Stomach (tissue), 4 donors: ENCODE measurements around the gene CRISP2.

Experiments used
- CTCF ChIP-seq, 7 experiments: fragments of 450-650 bp in 4 of 7; fragments of 200-600 bp in 3 of 7; sonication (generic) in 3 of 7; IDR thresholded peaks; one replicate each; pipeline ENCODE4 v1.5.1; 2016 to 2019; ENCODE audit warnings: antibody characterized with exemption in 7 of 7, control low read depth in 2 of 7, mild to moderate bottlenecking in 1 of 7
- POLR2A ChIP-seq, 4 donors: fragments of 450-650 bp; IDR thresholded peaks; one replicate each; pipeline ENCODE4 v1.6.1; 2016; ENCODE audit warnings: antibody characterized with exemption in 4 of 4, control low read depth in 2 of 4, mild to moderate bottlenecking in 1 of 4, moderate library complexity in 1 of 4
- POLR2AphosphoS5 ChIP-seq, 3 donors: sonication (generic); formaldehyde crosslinking; IDR thresholded peaks; one replicate each; pipeline ENCODE4 v1.6.1; 2016; ENCODE audit warnings: antibody characterized with exemption in 3 of 3

- TF ChIP-seq CTCF (IDR thresholded peaks at IDR 0.05): no peak
- TF ChIP-seq POLR2AphosphoS5 (IDR thresholded peaks at IDR 0.05): no peak
- TF ChIP-seq POLR2A (IDR thresholded peaks at IDR 0.05): no peak
Observed at GRCh38 chr6:49721297-49721696, 8.0 kb upstream of the CRISP2 start.
